SK-N-SH (cell line): ENCODE data around the gene USP46. TPM values are rescaled to one million over a fixed set of nuclear protein-coding genes. Genes with fewer than 3 reads are reported as not detected.

ENCODE experiments used
- CTCF ChIA-PET: fragments of 300-600, 350-600 bp; formaldehyde crosslinking; extraction: SDS; loops from one replicate; lab custom pipeline; 2021; lab: Yijun Ruan, JAX
- POLR2A ChIA-PET: fragments of 350-600 bp; sonication (Branson Sonifier 250); formaldehyde crosslinking; extraction: SDS; loops from one replicate; lab custom pipeline; 2020; ENCODE audit warnings: antibody characterized with exemption, inconsistent platforms; lab: Yijun Ruan, JAX
- DNase-seq: peaks from one replicate; pipeline ENCODE4 v3.0.0; 2012
- H2AFZ ChIP-seq: fragments of 200-600 bp; sonication (generic); 2 replicates; pipeline ENCODE4 v1.8.1; 2016; ENCODE audit warnings: antibody characterized with exemption, mild to moderate bottlenecking, low read depth
- H3F3A ChIP-seq: fragments of 200-600 bp; sonication (generic); replicated peaks from 2 replicates; pipeline ENCODE3; 2016; ENCODE audit warnings: antibody characterized with exemption, mild to moderate bottlenecking; ENCODE audit not compliant: insufficient read depth
- H3K27ac ChIP-seq, 2 experiments: fragments of 200-500 bp in 1 of 2; fragments of 200-600 bp in 1 of 2; sonication (Bioruptor generic) in 1 of 2; sonication (generic), shearing (Covaris generic) in 1 of 2; 2 replicates each; pipeline versions ENCODE4 v1.5.1 to v1.6.1; 2014 to 2016; ENCODE audit warnings: low read depth in 2 of 2, inconsistent platforms in 1 of 2, low read length in 1 of 2, mild to moderate bottlenecking in 1 of 2, mixed read lengths in 1 of 2
- H3K27me3 ChIP-seq: fragments of 200-600 bp; sonication (generic), shearing (Covaris generic); 2 replicates; pipeline ENCODE4 v1.6.1; 2016; ENCODE audit warnings: mixed run types; ENCODE audit not compliant: insufficient read depth
- H3K36me3 ChIP-seq, 2 experiments: fragments of 200-500 bp in 1 of 2; fragments of 200-600 bp in 1 of 2; sonication (Bioruptor generic) in 1 of 2; sonication (generic) in 1 of 2; replicated peaks in 1 of 2; 2 replicates each; pipeline versions ENCODE3 to v1.5.1; 2014 to 2016; ENCODE audit warnings: low read length in 1 of 2, mild to moderate bottlenecking in 1 of 2; ENCODE audit not compliant: insufficient read depth in 2 of 2, control insufficient read depth in 1 of 2
- H3K4me1 ChIP-seq, 2 experiments: fragments of 200-500 bp in 1 of 2; fragments of 200-600 bp in 1 of 2; sonication (Bioruptor generic) in 1 of 2; sonication (generic), shearing (Covaris generic) in 1 of 2; 2 replicates each; pipeline versions ENCODE4 v1.5.1 to v1.6.1; 2014 to 2016; ENCODE audit warnings: low read depth in 1 of 2, low read length in 1 of 2, mixed run types in 1 of 2; ENCODE audit not compliant: insufficient read depth in 2 of 2, control insufficient read depth in 1 of 2
- H3K4me2 ChIP-seq: fragments of 200-600 bp; sonication (generic), shearing (Covaris generic); 2 replicates; pipeline ENCODE4 v1.6.1; 2017; ENCODE audit warnings: mixed run types
- H3K4me3 ChIP-seq, 2 experiments: fragments of 200-500 bp in 1 of 2; fragments of 200-600 bp in 1 of 2; sonication (Bioruptor generic) in 1 of 2; sonication (generic), shearing (Covaris generic) in 1 of 2; 2 replicates each; pipeline versions ENCODE4 v1.5.1 to v1.8.1; 2014 to 2016; ENCODE audit warnings: low read depth in 2 of 2, inconsistent platforms in 1 of 2, low read length in 1 of 2, mild to moderate bottlenecking in 1 of 2, mixed read lengths in 1 of 2, moderate library complexity in 1 of 2
- H3K79me2 ChIP-seq: fragments of 200-600 bp; sonication (generic); 2 replicates; pipeline ENCODE4 v1.8.1; 2017; ENCODE audit warnings: mild to moderate bottlenecking; ENCODE audit not compliant: insufficient read depth
- H3K9ac ChIP-seq: fragments of 200-600 bp; sonication (generic); 2 replicates; pipeline ENCODE4 v1.6.1; 2017; ENCODE audit warnings: mixed run types
- H3K9me2 ChIP-seq: fragments of 200-600 bp; sonication (generic); 2 replicates; pipeline ENCODE4 v1.6.1; 2017; ENCODE audit warnings: mixed run types
- H3K9me3 ChIP-seq: fragments of 200-600 bp; sonication (generic); 2 replicates; pipeline ENCODE4 v1.6.1; 2017; ENCODE audit warnings: mixed run types, mild to moderate bottlenecking, moderate library complexity
- H4K20me1 ChIP-seq: fragments of 200-600 bp; sonication (generic); 2 replicates; pipeline ENCODE4 v1.6.1; 2017; ENCODE audit warnings: mild to moderate bottlenecking, mixed run types; ENCODE audit not compliant: insufficient read depth
- ELF1 ChIP-seq: IDR thresholded peaks from 2 replicates; pipeline ENCODE4 v1.4.0; 2012
- EP300 ChIP-seq, 2 experiments: IDR thresholded peaks; 2 replicates each; pipeline versions ENCODE4 v1.4.0 to v1.6.1; 2012; ENCODE audit warnings: borderline replicate concordance in 1 of 2, low read depth in 1 of 2, low read length in 1 of 2
- JUND ChIP-seq: IDR thresholded peaks from 2 replicates; pipeline ENCODE4 v1.4.0; 2012
- MEF2A ChIP-seq: IDR thresholded peaks from 2 replicates; pipeline ENCODE4 v1.4.0; 2012; ENCODE audit warnings: low read depth, borderline replicate concordance
- NRF1 ChIP-seq: IDR thresholded peaks from 2 replicates; pipeline ENCODE4 v1.6.1; 2012; ENCODE audit warnings: low read depth, mild to moderate bottlenecking, low read length
- POLR2AphosphoS5 ChIP-seq: IDR thresholded peaks from 2 replicates; pipeline ENCODE4 v1.6.1; 2012; ENCODE audit warnings: low read depth, low read length
- RAD21 ChIP-seq: IDR thresholded peaks from 2 replicates; pipeline ENCODE4 v1.6.1; 2012; ENCODE audit warnings: mild to moderate bottlenecking, low read length
- REST ChIP-seq: IDR thresholded peaks from 2 replicates; pipeline ENCODE4 v1.6.1; 2012; ENCODE audit warnings: mild to moderate bottlenecking, low read depth, low read length, moderate library complexity
- RXRA ChIP-seq: IDR thresholded peaks from 2 replicates; pipeline ENCODE4 v1.4.0; 2012; ENCODE audit warnings: low read depth, mild to moderate bottlenecking, borderline replicate concordance
- TCF12 ChIP-seq: IDR thresholded peaks from 2 replicates; pipeline ENCODE4 v1.4.0; 2012
- TEAD4 ChIP-seq: IDR thresholded peaks from 2 replicates; pipeline ENCODE4 v1.4.0; 2012; ENCODE audit warnings: mild to moderate bottlenecking, borderline replicate concordance; ENCODE audit not compliant: insufficient read depth
- YY1 ChIP-seq: IDR thresholded peaks from 2 replicates; pipeline ENCODE4 v1.4.0; 2012; ENCODE audit warnings: low read depth, mild to moderate bottlenecking
- WGBS: methylation state at CpG from one replicate; pipeline ENCODE4 v1.1.6; 2017; ENCODE audit warnings: low lambda C conversion rate; 5-methylcytosine and 5-hydroxymethylcytosine counted together
- polyA plus RNA-seq, 3 experiments: library from polyadenylated mRNA; depleted of rRNA; stranded (reverse); fragments of >200 nt; gene quantifications; 2 replicates each; pipeline ENCODE4 v1.2.3, GENCODE V29; 2012
- TF ChIP-seq, protein P1 (sequence below): fragments of 200-600 bp; sonication (generic); IDR thresholded peaks from 2 replicates; pipeline ENCODE4 v1.6.1; 2017; ENCODE audit warnings: antibody characterized with exemption, mild to moderate bottlenecking, moderate library complexity
- TF ChIP-seq, protein P2 (sequence below): IDR thresholded peaks from 2 replicates; pipeline ENCODE4 v1.4.0; 2012; ENCODE audit warnings: low read depth, borderline replicate concordance

USP46 gene
- polyA plus RNA-seq, 1 of the 3 experiments (the other 2 are of a cell fraction), result 4.5 TPM

- Histone ChIP-seq H4K20me1 (no peaks in the 10 kb centered on the region), H3K4me3 (no peak overlapping the region), H2AFZ (no peak overlapping the region), H3K36me3 (no peaks in the 10 kb centered on the region), H3K27ac (no peak overlapping the region), H3F3A (no peaks in the 10 kb centered on the region), H3K27me3 (no peaks in the 10 kb centered on the region), H3K4me1 (no peaks in the 10 kb centered on the region; a peak in 1 of 4 replicates)
- TF ChIP-seq POLR2AphosphoS5 (no peak), RXRA (no peak), ELF1 (no peak), RAD21 (no peak), TEAD4 (no peak), EP300 (IDR thresholded peaks at IDR 0.05; ENCODE audit: borderline replicate concordance in 1 of 2, low read depth in 1 of 2, low read length in 1 of 2) (no peak), NRF1 (no peak), TCF12 (no peak), YY1 (no peak), MEF2A (no peak), JUND (no peak), REST (no peak)
- TF ChIP-seq, protein P1, sequence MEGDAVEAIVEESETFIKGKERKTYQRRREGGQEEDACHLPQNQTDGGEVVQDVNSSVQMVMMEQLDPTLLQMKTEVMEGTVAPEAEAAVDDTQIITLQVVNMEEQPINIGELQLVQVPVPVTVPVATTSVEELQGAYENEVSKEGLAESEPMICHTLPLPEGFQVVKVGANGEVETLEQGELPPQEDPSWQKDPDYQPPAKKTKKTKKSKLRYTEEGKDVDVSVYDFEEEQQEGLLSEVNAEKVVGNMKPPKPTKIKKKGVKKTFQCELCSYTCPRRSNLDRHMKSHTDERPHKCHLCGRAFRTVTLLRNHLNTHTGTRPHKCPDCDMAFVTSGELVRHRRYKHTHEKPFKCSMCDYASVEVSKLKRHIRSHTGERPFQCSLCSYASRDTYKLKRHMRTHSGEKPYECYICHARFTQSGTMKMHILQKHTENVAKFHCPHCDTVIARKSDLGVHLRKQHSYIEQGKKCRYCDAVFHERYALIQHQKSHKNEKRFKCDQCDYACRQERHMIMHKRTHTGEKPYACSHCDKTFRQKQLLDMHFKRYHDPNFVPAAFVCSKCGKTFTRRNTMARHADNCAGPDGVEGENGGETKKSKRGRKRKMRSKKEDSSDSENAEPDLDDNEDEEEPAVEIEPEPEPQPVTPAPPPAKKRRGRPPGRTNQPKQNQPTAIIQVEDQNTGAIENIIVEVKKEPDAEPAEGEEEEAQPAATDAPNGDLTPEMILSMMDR, result no peak
- TF ChIP-seq, protein P2, sequence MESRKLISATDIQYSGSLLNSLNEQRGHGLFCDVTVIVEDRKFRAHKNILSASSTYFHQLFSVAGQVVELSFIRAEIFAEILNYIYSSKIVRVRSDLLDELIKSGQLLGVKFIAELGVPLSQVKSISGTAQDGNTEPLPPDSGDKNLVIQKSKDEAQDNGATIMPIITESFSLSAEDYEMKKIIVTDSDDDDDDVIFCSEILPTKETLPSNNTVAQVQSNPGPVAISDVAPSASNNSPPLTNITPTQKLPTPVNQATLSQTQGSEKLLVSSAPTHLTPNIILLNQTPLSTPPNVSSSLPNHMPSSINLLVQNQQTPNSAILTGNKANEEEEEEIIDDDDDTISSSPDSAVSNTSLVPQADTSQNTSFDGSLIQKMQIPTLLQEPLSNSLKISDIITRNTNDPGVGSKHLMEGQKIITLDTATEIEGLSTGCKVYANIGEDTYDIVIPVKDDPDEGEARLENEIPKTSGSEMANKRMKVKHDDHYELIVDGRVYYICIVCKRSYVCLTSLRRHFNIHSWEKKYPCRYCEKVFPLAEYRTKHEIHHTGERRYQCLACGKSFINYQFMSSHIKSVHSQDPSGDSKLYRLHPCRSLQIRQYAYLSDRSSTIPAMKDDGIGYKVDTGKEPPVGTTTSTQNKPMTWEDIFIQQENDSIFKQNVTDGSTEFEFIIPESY, result no peak
- TF ChIP-seq, all 33 proteins: peak for 0
- H3K79me2 ChIP-seq, result no peaks in the 10 kb centered on the region
- H3K9ac ChIP-seq, result no peak overlapping the region
- no peak for DNase-seq
- no peaks in the 10 kb centered on the region for H3K9me2 ChIP-seq
- WGBS, result 46% methylated on average over 4 of the region's 4 CpGs
- H3K4me2 ChIP-seq, result no peak overlapping the region
- ChIA-PET POLR2A (no interaction called here), CTCF (interaction anchor here (0.6 to 1.6 kb wide), 2 partner anchors 8 to 256 kb away, joined by 3 to 7 read pairs; no protein-coding TSS in a partner anchor)
- H3K9me3 ChIP-seq, result no peaks in the 10 kb centered on the region
Observed at GRCh38 chr4:52579602-52580272, 79.4 kb downstream of the USP46 start.
